Measurements from ENCODE around the gene APBA2. TPM values are rescaled to one million over a fixed set of nuclear protein-coding genes. Genes with fewer than 3 reads are reported as not detected.

Gene APBA2
- total RNA-seq, 1 experiment from 2014 or later, result 11.2 TPM

GRCh38 chr15:29103824-29104565, 218.2 kb downstream of the APBA2 start (continued):
- no peak for TF ChIP-seq ZNF232 (CRISPR knock-in tag; IDR thresholded peaks at IDR 0.05)
- 0 out of 2 replicates have a peak, but pooled peaks have one; percentile 50 for TF ChIP-seq ZBTB43 (CRISPR knock-in tag; IDR thresholded peaks at IDR 0.05)
- no peak for TF ChIP-seq OVOL2 (CRISPR knock-in tag; IDR thresholded peaks at IDR 0.05; ENCODE audit: borderline replicate concordance)
- no peak for TF ChIP-seq ZNF219 (CRISPR knock-in tag; IDR thresholded peaks at IDR 0.05; ENCODE audit: borderline replicate concordance)
- TF ChIP-seq NR2C2 (CRISPR knock-in tag; IDR thresholded peaks at IDR 0.05), result no peak
- 0 out of 2 replicates have a peak, but pooled peaks have one; percentile 11 for TF ChIP-seq FOXP1 (CRISPR knock-in tag; IDR thresholded peaks at IDR 0.05; ENCODE audit: borderline replicate concordance)
- TF ChIP-seq ZMAT4 (CRISPR knock-in tag; IDR thresholded peaks at IDR 0.05), result no peak
- TF ChIP-seq NR3C1 (CRISPR knock-in tag; conservative IDR thresholded peaks at IDR 0.05; ENCODE audit: low read depth), result no peak
- TF ChIP-seq CDX4 (CRISPR knock-in tag; IDR thresholded peaks at IDR 0.05; ENCODE audit: borderline replicate concordance), result no peak
- TF ChIP-seq ZNF532 (CRISPR knock-in tag; IDR thresholded peaks at IDR 0.05; ENCODE audit: borderline replicate concordance), result no peak
- TF ChIP-seq ATF2 (CRISPR knock-in tag; IDR thresholded peaks at IDR 0.05; ENCODE audit: borderline replicate concordance, low read depth), result no peak
- no peak for TF ChIP-seq CREM (CRISPR knock-in tag; IDR thresholded peaks at IDR 0.05)
- no peak for TF ChIP-seq TP53 (CRISPR knock-in tag; IDR thresholded peaks at IDR 0.05)
- no peak for TF ChIP-seq EMX1 (CRISPR knock-in tag; IDR thresholded peaks at IDR 0.05)
- no peak for TF ChIP-seq TEAD1 (CRISPR knock-in tag; IDR thresholded peaks at IDR 0.05)
- TF ChIP-seq CBFB (CRISPR knock-in tag; IDR thresholded peaks at IDR 0.05; ENCODE audit: low read depth), result no peak
- TF ChIP-seq AFF4 (CRISPR knock-in tag; IDR thresholded peaks at IDR 0.05; ENCODE audit: borderline replicate concordance), result no peak
- TF ChIP-seq PRRX2 (CRISPR knock-in tag; IDR thresholded peaks at IDR 0.05), result no peak
- no peak for TF ChIP-seq GRHL2 (CRISPR knock-in tag; IDR thresholded peaks at IDR 0.05; ENCODE audit: insufficient replicate concordance, severe bottlenecking)
- TF ChIP-seq E2F4 (CRISPR knock-in tag; IDR thresholded peaks at IDR 0.05; ENCODE audit: borderline replicate concordance, low read depth), result no peak
- TF ChIP-seq CREB1 (CRISPR knock-in tag; IDR thresholded peaks at IDR 0.05), result no peak
- no peak for TF ChIP-seq SMAD3 (CRISPR knock-in tag; IDR thresholded peaks at IDR 0.05; ENCODE audit: borderline replicate concordance)
- no peak for TF ChIP-seq KAT7 (CRISPR knock-in tag; IDR thresholded peaks at IDR 0.05; ENCODE audit: borderline replicate concordance)
- no peak for TF ChIP-seq RELA (CRISPR knock-in tag; IDR thresholded peaks at IDR 0.05; ENCODE audit: borderline replicate concordance)
- TF ChIP-seq ZNF671 (CRISPR knock-in tag; IDR thresholded peaks at IDR 0.05), result no peak
- no peak for TF ChIP-seq ELF4 (CRISPR knock-in tag; IDR thresholded peaks at IDR 0.05; ENCODE audit: low read depth)
